Vagina (tissue), 2 donors: ENCODE results near the gene CHPF2. TPM values are rescaled to one million over a fixed set of nuclear protein-coding genes. Genes with fewer than 3 reads are reported as not detected.
A peak's percentile ranks its signal among the peaks of the same experiment; 100 is the strongest.

Experiments used
- DNase-seq, 2 donors: peaks; one replicate each; pipeline ENCODE4 v3.0.0-alpha.2; 2017; ENCODE audit errors: extremely low spot score in 2 of 2
- H3K27ac ChIP-seq: fragments of 200-600 bp; sonication (generic); one replicate; pipeline ENCODE4 v1.5.1; 2019
- H3K27me3 ChIP-seq: fragments of 200-600 bp; sonication (generic); one replicate; pipeline ENCODE4 v1.5.1; 2019
- H3K36me3 ChIP-seq, 2 donors: fragments of 200-600 bp; sonication (generic); one replicate each; pipeline ENCODE4 v1.5.1; 2017 to 2019
- H3K4me1 ChIP-seq: fragments of 200-600 bp; sonication (generic); one replicate; pipeline ENCODE4 v1.5.1; 2019
- H3K4me3 ChIP-seq, 2 donors: fragments of 200-600 bp; sonication (generic); 1 replicate in 1 of 2; 2 replicates in 1 of 2; pipeline ENCODE4 v1.5.1; 2016 to 2019
- H3K9me3 ChIP-seq: fragments of 200-600 bp; sonication (generic); one replicate; pipeline ENCODE4 v1.5.1; 2019
- POLR2A ChIP-seq, 2 donors: fragments of 450-650 bp; IDR thresholded peaks; one replicate each; pipeline ENCODE4 v1.6.1; 2017; ENCODE audit warnings: antibody characterized with exemption in 2 of 2, mild to moderate bottlenecking in 2 of 2, moderate library complexity in 2 of 2
- POLR2AphosphoS5 ChIP-seq, 2 donors: sonication (generic); formaldehyde crosslinking; IDR thresholded peaks; one replicate each; pipeline ENCODE4 v1.9.0; 2017; ENCODE audit warnings: antibody characterized with exemption in 2 of 2, mild to moderate bottlenecking in 2 of 2, low read depth in 1 of 2; ENCODE audit not compliant: insufficient read depth in 1 of 2
- intact Hi-C: fragments of 100-400 bp; cut with DNase I; formaldehyde crosslinking; loops from one replicate; pipeline ENCODE4 v1.15.1; 2023
- total RNA-seq: library from RNA; depleted of rRNA; stranded (reverse); fragments of >200 nt; gene quantifications from one replicate; pipeline ENCODE4 v1.2.3, GENCODE V29; 2016
- TF ChIP-seq, protein P1 (sequence below), 3 experiments: fragments of 450-650 bp in 2 of 3; fragments of 200-600 bp in 1 of 3; sonication (generic) in 1 of 3; IDR thresholded peaks; one replicate each; pipeline ENCODE4 v1.5.1; 2017 to 2019; ENCODE audit warnings: antibody characterized with exemption in 3 of 3, mild to moderate bottlenecking in 2 of 3, moderate library complexity in 2 of 3

The CHPF2 gene
- total RNA-seq, 1 donor from 2014 or later: 28.0 TPM

DNA sequence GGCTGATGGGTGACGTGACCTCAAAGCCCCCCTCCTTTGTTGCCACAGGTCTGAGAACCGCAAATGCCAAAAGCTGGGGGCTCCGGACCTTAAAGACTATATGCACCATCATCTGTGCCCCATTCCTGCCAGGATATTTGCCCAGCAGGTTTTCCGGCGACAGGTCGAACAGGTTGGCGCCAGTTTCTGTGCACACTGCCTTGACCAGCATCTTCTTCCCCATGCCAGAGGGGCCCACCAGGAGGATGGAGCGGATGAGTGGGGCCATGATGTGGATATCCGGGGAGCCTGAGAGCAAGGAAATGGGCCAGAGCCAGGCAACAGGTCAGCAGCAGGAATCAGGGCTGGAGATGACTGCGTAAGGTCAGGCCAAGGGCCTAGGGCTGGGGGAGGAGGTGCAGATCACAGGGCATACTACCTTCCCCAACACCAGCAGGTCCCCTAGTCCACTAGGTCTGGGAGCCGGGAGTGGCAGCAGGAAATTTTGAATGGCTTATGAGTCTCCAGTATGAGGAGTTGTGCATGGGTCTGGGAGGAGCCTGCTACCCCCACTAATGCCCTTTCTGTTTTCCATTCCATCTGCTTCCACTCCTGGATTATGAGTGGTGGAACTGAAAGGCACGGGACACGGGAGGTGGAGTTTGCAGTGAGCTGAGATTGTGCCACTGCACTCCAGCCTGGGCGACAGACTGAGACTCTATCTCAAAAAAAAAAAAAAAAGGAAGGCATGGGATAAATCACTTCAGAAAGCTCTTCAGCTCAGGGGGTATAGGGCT lies 38.9 kb upstream of the CHPF2 start:
- Histone ChIP-seq H3K4me3 (no peak overlapping the region), H3K27ac (no peak overlapping the region), H3K27me3 (no peaks in the 10 kb centered on the region), H3K9me3 (no peaks in the 10 kb centered on the region), H3K4me1 (no peaks in the 10 kb centered on the region), H3K36me3 (no peaks in the 10 kb centered on the region)
- no peak for DNase-seq
- no peak for TF ChIP-seq POLR2AphosphoS5 (IDR thresholded peaks at IDR 0.05; ENCODE audit: insufficient read depth in 1 of 2, low read depth in 1 of 2)
- intact Hi-C loops: no loop called here

DNA sequence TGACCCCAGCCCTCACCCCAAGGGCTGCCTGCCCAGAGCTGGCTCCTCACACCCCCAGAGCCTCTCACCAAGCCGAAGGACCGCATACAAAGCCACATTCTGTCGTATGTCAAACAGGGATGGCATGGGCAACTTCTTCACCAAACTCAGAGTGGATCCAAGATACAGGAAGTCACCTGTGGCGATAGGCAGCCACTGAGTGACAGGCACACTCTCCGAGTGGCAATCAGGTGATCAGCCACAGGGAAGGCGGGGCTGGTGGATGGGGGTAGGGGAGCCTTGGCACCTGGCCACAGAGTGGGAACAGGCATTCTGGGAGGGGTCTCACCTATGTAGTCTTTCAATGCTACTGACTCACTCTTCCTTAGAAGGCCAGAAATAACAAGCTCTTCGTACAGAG lies 38.1 kb upstream of the CHPF2 start:
- Histone ChIP-seq H3K36me3 (no peaks in the 10 kb centered on the region), H3K27ac (no peak overlapping the region), H3K27me3 (no peaks in the 10 kb centered on the region), H3K9me3 (no peaks in the 10 kb centered on the region), H3K4me3 (no peak overlapping the region), H3K4me1 (peaks cover 3% of the 10 kb centered on the region)
- intact Hi-C loops: no loop called here
- TF ChIP-seq POLR2A (IDR thresholded peaks at IDR 0.05): no peak
- TF ChIP-seq, protein P1, sequence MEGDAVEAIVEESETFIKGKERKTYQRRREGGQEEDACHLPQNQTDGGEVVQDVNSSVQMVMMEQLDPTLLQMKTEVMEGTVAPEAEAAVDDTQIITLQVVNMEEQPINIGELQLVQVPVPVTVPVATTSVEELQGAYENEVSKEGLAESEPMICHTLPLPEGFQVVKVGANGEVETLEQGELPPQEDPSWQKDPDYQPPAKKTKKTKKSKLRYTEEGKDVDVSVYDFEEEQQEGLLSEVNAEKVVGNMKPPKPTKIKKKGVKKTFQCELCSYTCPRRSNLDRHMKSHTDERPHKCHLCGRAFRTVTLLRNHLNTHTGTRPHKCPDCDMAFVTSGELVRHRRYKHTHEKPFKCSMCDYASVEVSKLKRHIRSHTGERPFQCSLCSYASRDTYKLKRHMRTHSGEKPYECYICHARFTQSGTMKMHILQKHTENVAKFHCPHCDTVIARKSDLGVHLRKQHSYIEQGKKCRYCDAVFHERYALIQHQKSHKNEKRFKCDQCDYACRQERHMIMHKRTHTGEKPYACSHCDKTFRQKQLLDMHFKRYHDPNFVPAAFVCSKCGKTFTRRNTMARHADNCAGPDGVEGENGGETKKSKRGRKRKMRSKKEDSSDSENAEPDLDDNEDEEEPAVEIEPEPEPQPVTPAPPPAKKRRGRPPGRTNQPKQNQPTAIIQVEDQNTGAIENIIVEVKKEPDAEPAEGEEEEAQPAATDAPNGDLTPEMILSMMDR (IDR thresholded peaks at IDR 0.05): no peak
- no peak for TF ChIP-seq POLR2AphosphoS5 (IDR thresholded peaks at IDR 0.05; ENCODE audit: insufficient read depth in 1 of 2, low read depth in 1 of 2)
- DNase-seq: no peak

DNA sequence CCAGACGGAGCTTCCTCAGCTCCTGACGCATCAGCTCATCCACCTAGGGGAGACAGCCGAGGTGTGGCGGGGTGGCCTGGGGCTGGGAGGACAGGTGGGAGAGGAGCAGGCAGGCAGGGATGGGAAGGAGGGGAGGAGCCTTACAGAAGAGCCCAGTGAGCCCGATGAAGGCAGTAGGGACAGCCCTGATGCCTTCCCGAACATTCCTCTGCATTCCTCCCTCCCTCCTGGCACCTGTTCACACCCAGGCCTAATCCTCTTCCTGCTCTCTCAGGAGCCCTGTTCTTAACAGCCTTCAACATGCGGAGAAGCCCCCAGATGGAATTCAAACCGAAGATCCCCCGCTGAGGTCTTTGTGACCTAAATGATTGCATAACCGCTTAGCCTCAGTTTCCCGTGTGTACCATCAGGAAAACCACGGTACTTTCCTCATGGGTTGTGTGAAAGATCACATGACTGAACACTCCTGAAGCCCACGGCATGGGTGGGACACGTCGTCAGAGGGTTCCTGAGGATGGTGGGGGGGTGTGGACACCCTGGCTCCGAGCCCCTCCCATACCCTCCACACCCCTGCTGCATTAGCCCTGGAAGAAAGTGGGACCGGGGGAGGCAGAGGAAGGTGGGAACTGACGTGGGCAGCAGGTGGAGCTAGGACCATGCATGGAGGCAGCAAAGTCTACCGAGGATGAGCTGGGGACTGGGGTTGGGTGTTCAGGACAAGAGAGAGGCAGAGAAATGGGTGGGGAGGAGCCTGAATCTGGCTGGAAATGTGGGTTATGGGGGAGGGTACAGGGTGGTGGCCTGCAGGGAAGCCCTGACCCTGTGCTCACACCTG lies 36.5 kb upstream of the CHPF2 start:
- Histone ChIP-seq H3K4me1 (peaks cover 14% of the 10 kb centered on the region), H3K27me3 (no peaks in the 10 kb centered on the region), H3K36me3 (no peaks in the 10 kb centered on the region), H3K9me3 (no peaks in the 10 kb centered on the region), H3K27ac (no peak overlapping the region), H3K4me3 (no peak overlapping the region)
- intact Hi-C loops: no loop called here
- no peak for TF ChIP-seq POLR2AphosphoS5 (IDR thresholded peaks at IDR 0.05; ENCODE audit: insufficient read depth in 1 of 2, low read depth in 1 of 2)
- TF ChIP-seq POLR2A (IDR thresholded peaks at IDR 0.05): no peak
- TF ChIP-seq, protein P1 (IDR thresholded peaks at IDR 0.05): no peak
- no peak for DNase-seq

DNA sequence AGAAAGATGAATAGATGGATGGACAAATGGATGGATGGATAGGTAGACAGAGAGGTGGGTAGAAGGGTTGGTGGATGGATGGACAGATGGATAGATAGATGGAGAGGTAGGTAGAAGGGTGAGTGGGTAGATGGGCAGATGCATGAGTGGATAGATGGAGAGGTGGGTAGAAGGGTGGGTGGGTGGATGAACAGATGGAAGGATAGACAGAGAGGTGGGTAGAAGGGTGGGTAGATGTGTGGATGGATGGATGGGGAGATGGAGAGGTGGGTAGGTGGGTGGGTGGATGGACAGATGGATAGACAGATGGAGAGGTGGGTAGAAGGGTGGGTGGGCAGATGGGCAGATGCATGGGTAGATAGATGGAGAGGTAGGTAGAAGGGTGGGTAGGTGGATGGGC lies 34.4 kb upstream of the CHPF2 start:
- H3K36me3 ChIP-seq: no peaks in the 10 kb centered on the region
- no peaks in the 10 kb centered on the region for H3K27me3 ChIP-seq
- TF ChIP-seq, protein P1 (IDR thresholded peaks at IDR 0.05): no peak
- no peak for TF ChIP-seq POLR2AphosphoS5 (IDR thresholded peaks at IDR 0.05; ENCODE audit: insufficient read depth in 1 of 2, low read depth in 1 of 2)
- no peak for TF ChIP-seq POLR2A (IDR thresholded peaks at IDR 0.05)
- H3K4me3 ChIP-seq: no peak overlapping the region
- H3K9me3 ChIP-seq: no peaks in the 10 kb centered on the region
- H3K4me1 ChIP-seq: peaks cover 14% of the 10 kb centered on the region
- DNase-seq: no peak
- intact Hi-C loops: no loop called here
- no peak overlapping the region for H3K27ac ChIP-seq

DNA sequence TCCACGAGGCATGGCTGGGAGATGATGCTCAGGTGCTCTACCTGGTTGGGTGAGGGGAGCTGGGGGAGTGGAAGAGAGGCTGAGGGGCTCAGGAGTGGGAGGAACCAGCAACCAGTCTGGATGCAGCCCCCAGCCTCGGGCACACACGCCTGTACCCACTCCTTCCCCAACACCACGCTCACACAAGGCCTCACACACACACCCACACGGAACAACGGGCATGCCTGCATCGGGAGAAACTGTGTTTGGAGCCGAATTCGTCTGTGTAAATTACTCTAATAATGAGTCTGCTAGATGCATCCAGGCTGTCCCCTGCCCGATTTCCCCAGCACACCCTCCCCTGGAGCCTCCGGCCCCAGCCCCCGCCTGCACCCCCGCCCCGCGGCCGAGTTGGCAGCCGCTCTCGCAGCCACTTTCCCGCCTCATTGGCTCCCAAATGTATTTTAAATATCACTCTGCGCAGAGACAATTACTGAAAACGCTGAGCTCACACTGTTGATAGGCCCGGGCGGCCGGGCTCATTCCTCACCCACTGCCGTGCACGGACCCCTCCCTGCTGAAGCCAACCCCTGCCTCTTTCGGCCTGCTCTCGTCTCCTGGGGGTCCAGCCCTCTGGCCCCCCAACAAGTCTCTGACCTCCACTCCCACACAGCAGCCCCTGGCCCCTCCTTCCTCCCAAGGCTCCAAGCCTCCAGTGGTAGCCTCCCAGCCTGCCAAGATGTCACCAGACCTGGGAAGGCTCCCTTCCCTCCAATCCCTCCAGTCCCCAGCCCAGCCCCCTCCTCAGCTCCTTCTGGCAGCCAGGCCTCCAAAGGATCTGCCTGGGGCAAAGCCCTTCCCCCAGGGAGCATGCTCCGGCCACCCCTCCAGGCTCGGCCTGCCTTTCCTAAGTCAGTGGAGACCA lies 33.1 kb upstream of the CHPF2 start:
- no peak overlapping the region for H3K27ac ChIP-seq
- no peaks in the 10 kb centered on the region for H3K27me3 ChIP-seq
- no peaks in the 10 kb centered on the region for H3K36me3 ChIP-seq
- peaks cover 14% of the 10 kb centered on the region for H3K4me1 ChIP-seq
- H3K9me3 ChIP-seq: no peaks in the 10 kb centered on the region
- no peak for DNase-seq
- intact Hi-C loops: no loop called here
- no peak for TF ChIP-seq POLR2A (IDR thresholded peaks at IDR 0.05)
- TF ChIP-seq, protein P1 (IDR thresholded peaks at IDR 0.05): no peak
- TF ChIP-seq POLR2AphosphoS5 (IDR thresholded peaks at IDR 0.05; ENCODE audit: insufficient read depth in 1 of 2, low read depth in 1 of 2): no peak
- H3K4me3 ChIP-seq: peak overlapping the region; percentile 8 to 28
